Kasumi-1 (cell line): ENCODE data around the gene ANAPC10.
"Not testable (repeated sequence)": the region's sequence is repeated elsewhere in the genome, so short reads cannot be mapped to it uniquely, and the experiment has no call there.

Experiments used
- DNase-seq, 2 experiments: peaks; one replicate each; lab custom pipeline; 2025; lab: John Stamatoyannopoulos, UW

The ANAPC10 gene

GRCh38 chr4:145003675-145004074 lies 94.3 kb downstream of the ANAPC10 start:
- no peak for DNase-seq

DNA sequence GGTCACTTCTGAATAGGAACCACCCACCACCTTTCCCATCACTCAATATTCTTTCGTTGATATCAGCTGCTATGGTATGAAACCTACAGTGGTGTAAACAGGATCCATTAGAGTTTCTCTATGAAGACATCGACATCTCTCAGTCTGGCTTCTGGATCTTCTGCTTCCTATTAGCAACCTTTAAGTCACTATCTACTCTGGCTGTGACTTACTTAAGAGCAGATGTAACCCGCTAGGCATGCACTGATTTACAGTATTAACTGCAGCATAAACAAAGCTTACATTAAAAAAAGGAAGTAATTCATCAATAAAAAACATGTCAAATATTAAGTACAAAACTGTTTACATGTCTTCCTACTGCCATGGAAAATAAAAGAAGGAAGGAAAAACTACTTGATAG lies 96.4 kb downstream of the ANAPC10 start:
- no peak for DNase-seq

DNA sequence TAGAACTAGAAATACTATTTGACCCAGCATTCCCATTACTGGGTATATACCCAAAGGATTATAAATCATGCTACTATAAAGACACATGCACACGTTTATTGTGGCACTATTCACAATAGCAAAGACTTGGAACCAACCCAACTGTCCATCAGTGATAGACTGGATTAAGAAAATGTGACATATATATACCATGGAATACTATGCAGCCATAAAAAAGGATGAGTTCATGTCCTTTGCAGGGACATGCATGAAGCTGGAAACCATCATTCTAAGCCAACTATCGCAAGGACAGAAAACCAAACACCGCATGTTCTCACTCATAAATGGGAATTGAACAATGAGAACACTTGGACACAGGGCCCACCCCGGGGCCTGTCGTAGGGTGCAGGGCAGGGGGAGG lies 97.3 kb downstream of the ANAPC10 start:
- not testable (repeated sequence) for DNase-seq

DNA sequence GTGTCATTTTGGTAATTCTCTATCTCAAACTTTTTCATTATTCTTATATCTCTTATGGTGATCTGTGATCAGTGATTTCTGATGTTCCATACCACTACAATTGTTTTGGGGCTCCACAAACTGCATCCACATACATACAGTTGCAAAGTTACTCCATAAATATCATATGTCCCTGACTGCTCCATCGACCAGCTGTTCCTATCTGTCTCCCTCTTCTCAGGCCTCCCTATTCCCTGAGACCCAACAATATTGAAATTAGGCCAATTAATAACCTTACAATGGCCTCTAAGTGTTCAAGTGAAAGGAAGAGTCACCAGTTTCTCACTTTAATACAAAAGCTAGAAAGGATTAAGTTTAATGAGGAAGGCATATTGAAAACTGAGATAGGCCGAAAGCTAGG lies 108.7 kb downstream of the ANAPC10 start:
- no peak for DNase-seq

DNA sequence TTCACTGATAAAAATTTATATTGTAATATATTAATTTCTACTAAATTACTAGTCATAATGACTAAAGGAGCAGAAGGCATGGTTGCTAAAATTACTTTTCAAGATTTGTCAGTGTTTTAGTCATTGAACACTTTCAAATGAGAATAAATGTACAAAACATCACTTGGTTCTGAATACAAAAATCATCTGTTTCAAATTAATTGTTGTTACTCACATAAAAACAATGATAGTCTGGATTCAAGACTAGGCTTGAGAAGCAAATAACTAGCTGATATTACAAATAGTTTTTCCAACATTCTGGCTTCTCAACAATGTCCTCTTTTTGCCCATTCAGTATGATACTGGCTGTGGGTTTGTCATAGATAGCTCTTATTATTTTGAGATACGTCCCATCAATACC lies 112.5 kb downstream of the ANAPC10 start:
- DNase-seq: no peak

DNA sequence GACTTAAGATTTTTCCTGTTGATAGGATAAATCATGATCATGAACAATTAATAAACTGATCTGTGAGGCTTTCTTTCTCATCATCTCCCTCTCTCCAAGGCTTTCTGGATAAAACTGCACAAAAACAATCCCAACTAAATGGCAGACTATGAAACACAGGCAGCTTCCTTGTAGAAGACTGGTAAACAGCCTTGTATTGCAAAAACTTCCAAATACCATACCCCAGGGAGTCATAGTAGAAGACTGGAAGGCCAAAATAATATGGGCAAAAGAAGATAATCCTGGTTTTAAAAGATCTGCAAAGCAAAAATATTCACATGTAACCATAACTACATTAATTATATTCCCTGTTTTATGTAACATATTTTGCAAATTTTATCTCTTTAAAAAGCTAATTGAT lies 113.0 kb downstream of the ANAPC10 start:
- no peak for DNase-seq

DNA sequence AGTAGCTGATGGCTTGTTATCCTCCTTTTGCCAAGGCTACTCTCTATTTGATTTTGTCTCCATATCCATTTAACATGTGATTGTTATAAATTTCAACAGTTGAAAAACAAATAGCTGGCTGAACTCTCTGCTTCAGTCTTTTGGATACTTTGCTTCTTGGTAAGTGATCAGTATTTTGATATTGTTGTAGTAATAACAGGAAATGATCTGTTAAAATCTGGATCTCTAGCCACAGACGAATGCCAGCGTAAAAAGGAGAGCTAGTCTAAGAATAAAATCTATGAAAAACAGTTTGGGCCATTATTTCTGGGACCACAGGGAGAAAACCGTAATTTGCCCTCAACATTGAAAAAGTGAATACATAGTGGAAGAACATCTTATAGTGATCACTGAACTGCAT lies 113.8 kb downstream of the ANAPC10 start:
- DNase-seq: no peak

GRCh38 chr4:144975718-144976117 lies 122.3 kb downstream of the ANAPC10 start:
- DNase-seq: no peak

DNA sequence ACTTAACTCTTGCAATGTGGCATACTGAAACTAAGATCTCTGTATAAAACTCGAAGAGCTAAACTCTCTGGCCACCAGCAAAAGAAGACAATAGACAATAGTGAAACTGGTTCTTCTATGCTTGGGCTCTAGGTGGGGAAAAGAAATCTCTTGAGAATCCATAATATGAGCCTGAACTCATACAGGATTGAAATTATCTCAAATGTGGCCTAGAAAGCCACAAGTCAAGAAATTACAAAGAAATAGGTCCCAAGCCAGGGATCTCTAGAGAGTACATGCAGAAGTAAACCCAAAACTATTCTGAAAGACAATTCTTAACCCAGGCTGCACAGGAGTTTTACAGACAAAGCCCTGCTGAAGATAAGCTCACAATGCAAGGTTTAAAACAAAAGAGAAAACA lies 127.4 kb downstream of the ANAPC10 start:
- DNase-seq: no peak

GRCh38 chr4:144969821-144970220 lies 128.2 kb downstream of the ANAPC10 start:
- no peak for DNase-seq

DNA sequence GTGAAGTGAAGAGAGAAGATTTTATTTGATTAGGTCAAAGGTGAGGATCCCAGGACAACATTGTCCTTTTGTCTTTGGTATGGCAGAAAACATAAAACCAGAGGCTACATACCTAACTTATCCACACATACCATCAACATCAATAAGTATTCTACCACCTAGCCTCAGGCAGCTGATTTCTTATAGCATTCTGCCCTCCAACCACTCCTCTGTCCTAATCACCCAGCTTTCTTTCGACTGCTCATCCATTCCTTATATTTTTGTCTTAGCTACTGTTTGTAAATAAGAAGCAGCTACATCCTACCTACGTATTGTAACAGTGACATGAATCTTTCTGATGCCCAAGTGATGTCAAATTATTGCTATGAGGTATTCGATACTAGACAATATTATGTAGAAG lies 129.4 kb downstream of the ANAPC10 start:
- no peak for DNase-seq

DNA sequence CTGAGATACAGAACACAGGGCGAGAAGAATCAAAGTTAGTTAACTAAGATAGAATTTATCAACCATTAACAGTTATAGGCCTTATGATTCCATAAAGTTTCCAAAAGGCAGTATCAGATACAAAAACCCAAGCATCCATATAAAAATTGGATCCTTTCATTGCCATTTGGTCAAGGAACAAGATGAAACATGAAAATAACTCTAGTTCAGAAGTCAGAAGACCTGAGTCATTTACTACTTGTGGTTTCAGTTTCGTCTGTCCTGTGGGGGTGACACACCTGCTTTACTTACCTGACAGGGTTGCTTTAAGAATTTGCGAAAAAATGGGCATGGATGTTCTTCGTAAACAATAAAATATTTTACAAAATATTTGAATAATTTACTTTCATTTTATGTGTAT lies 130.8 kb downstream of the ANAPC10 start:
- no peak for DNase-seq

DNA sequence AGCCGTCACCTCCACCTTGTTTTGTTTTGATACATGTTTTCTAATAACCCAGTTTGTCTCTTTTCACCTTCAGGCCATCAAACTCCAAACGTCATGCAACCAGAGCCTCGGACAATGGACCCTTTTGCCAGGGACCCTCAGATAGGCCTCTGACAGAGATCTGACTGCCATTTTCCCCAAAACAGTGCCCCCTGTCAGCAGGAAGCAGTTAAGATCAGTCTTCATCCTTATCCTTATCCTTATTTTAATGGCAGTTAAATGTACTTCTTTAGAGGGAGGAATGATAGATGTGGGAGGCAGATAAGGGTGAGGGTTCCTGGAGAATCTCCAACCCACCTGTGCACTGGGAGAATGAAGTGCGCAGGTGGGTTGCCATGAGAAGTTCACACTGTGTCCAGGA lies 135.7 kb downstream of the ANAPC10 start:
- no peak for DNase-seq

GRCh38 chr4:144955104-144955503 lies 142.9 kb downstream of the ANAPC10 start:
- DNase-seq: no peak

GRCh38 chr4:144954230-144954629 lies 143.8 kb downstream of the ANAPC10 start:
- no peak for DNase-seq

GRCh38 chr4:144948421-144948820 lies 149.6 kb downstream of the ANAPC10 start:
- no peak for DNase-seq

GRCh38 chr4:144948009-144948408 lies 150.0 kb downstream of the ANAPC10 start:
- DNase-seq: no peak
